ENCODE results near the gene APP. TPM values are rescaled to one million over a fixed set of nuclear protein-coding genes. Genes with fewer than 3 reads are reported as not detected.

Gene APP
- total RNA-seq, 2 donors from 2014 or later = 256 to 423 TPM

- 41 to 52% methylated on average over 8 of the region's 8 CpGs for WGBS, 2 donors
Measured at GRCh38 chr21:26125433-26126167, 45.0 kb downstream of the APP start.

GRCh38 chr21:26124896-26125295, 45.7 kb downstream of the APP start:
- Histone ChIP-seq H3K36me3 (replicated peaks in 1 of 2; ENCODE audit: insufficient read depth in 1 of 2, low read depth in 2 of 2) (no peaks in the 10 kb centered on the region), H3K27ac (peak overlapping the region; percentile 63 to 82 (median 80)), H3K4me1 (peaks cover 58% of the 10 kb centered on the region), H3K27me3 (no peaks in the 10 kb centered on the region), H3K4me3 (no peak overlapping the region), H3K9me3 (no peaks in the 10 kb centered on the region)
- intact Hi-C loops (cut with DNase I) = no loop called here
- DNase-seq (peak; percentile 40 to 54 (median 47)), ATAC-seq (peak; percentile 75)
- TF ChIP-seq CTCF (IDR thresholded peaks at IDR 0.05) (no peak), POLR2A (IDR thresholded peaks at IDR 0.05) (no peak)
- WGBS, 2 donors = 32 to 35% methylated on average over 7 of the region's 7 CpGs

More at GRCh38 chr21:26125433-26126167, 45.0 kb downstream of the APP start:
- H3K36me3 ChIP-seq (replicated peaks in 1 of 2; ENCODE audit: insufficient read depth in 1 of 2, low read depth in 2 of 2) = no peaks in the 10 kb centered on the region
- H3K4me3 ChIP-seq = no peak overlapping the region
- ATAC-seq (no peak), DNase-seq (no peak)
- peaks cover 58% of the 10 kb centered on the region for H3K4me1 ChIP-seq
- intact Hi-C loops (cut with DNase I) = no loop called here
- no peaks in the 10 kb centered on the region for H3K27me3 ChIP-seq
- no peak for TF ChIP-seq POLR2A (IDR thresholded peaks at IDR 0.05)
- TF ChIP-seq CTCF (IDR thresholded peaks at IDR 0.05) = no peak
- peak overlapping the region; percentile 39 to 82 (median 80) for H3K27ac ChIP-seq
- no peaks in the 10 kb centered on the region for H3K9me3 ChIP-seq

- H3K9me3 ChIP-seq = no peaks in the 10 kb centered on the region
- intact Hi-C loops (cut with DNase I) = no loop called here
- H3K27ac ChIP-seq = peak overlapping the region; percentile 63 to 82 (median 80)
- peak; percentile 75 for ATAC-seq
- no peaks in the 10 kb centered on the region for H3K27me3 ChIP-seq
- TF ChIP-seq POLR2A (IDR thresholded peaks at IDR 0.05) (no peak), CTCF (IDR thresholded peaks at IDR 0.05) (no peak)
- H3K4me3 ChIP-seq = no peak overlapping the region
- WGBS, 2 donors = 9 to 11% methylated on average over 4 of the region's 4 CpGs
- no peak for DNase-seq
- peaks cover 58% of the 10 kb centered on the region for H3K4me1 ChIP-seq
- H3K36me3 ChIP-seq (replicated peaks in 1 of 2; ENCODE audit: insufficient read depth in 1 of 2, low read depth in 2 of 2) = no peaks in the 10 kb centered on the region
Measured at GRCh38 chr21:26124421-26124833, 46.1 kb downstream of the APP start.

- ATAC-seq (no peak), DNase-seq (no peak)
- WGBS, 2 donors = 9 to 14% methylated on average over 1 of the region's 1 CpG
- Histone ChIP-seq H3K4me1 (peaks cover 53% of the 10 kb centered on the region), H3K4me3 (no peak overlapping the region), H3K36me3 (replicated peaks in 1 of 2; ENCODE audit: insufficient read depth in 1 of 2, low read depth in 2 of 2) (no peaks in the 10 kb centered on the region), H3K27me3 (no peaks in the 10 kb centered on the region), H3K27ac (peak overlapping the region in 1 of 4 donors; percentile 81), H3K9me3 (no peaks in the 10 kb centered on the region)
- intact Hi-C loops (cut with DNase I) = no loop called here
- TF ChIP-seq POLR2A (IDR thresholded peaks at IDR 0.05) = no peak
- no peak for TF ChIP-seq CTCF (IDR thresholded peaks at IDR 0.05)
Measured at GRCh38 chr21:26123012-26123411, 47.6 kb downstream of the APP start.

- DNase-seq = no peak
- Histone ChIP-seq H3K36me3 (replicated peaks in 1 of 2; ENCODE audit: insufficient read depth in 1 of 2, low read depth in 2 of 2) (no peaks in the 10 kb centered on the region), H3K27ac (no peak overlapping the region), H3K4me1 (peaks cover 49% of the 10 kb centered on the region), H3K9me3 (no peaks in the 10 kb centered on the region), H3K4me3 (no peak overlapping the region), H3K27me3 (no peaks in the 10 kb centered on the region)
- intact Hi-C loops (cut with DNase I) = no loop called here
- ATAC-seq = no peak
- TF ChIP-seq CTCF (IDR thresholded peaks at IDR 0.05) (no peak), POLR2A (IDR thresholded peaks at IDR 0.05) (no peak)
- 83 to 95% methylated on average over 4 of the region's 4 CpGs for WGBS, 2 donors
Measured at GRCh38 chr21:26120828-26121227, 49.7 kb downstream of the APP start.
